GM21723 (cell line): ENCODE results near the gene FOXL1.

Experiments used
- ATAC-seq: cut with Tn5 transposase; IDR thresholded peaks from one replicate; pipeline ENCODE4 v1.9.1; 2021; ENCODE audit warnings: mild to moderate bottlenecking, moderate library complexity; ENCODE audit not compliant: unreplicated experiment

FOXL1 gene

GRCh38 chr16:86567701-86568581, 10.4 kb upstream of the FOXL1 start:
- ATAC-seq = no peak

- ATAC-seq = no peak
Observed at GRCh38 chr16:86568677-86569623, 9.4 kb upstream of the FOXL1 start.

GRCh38 chr16:86569701-86570447, 8.5 kb upstream of the FOXL1 start:
- no peak for ATAC-seq

- no peak for ATAC-seq
Observed at GRCh38 chr16:86570558-86571529, 7.5 kb upstream of the FOXL1 start.

- no peak for ATAC-seq
Observed at GRCh38 chr16:86571530-86571915, 6.8 kb upstream of the FOXL1 start.

- ATAC-seq = no peak
Observed at GRCh38 chr16:86572041-86572521, 6.3 kb upstream of the FOXL1 start.

- ATAC-seq = no peak
Observed at GRCh38 chr16:86572606-86573005, 5.7 kb upstream of the FOXL1 start.

- no peak for ATAC-seq
Observed at GRCh38 chr16:86573215-86573614, 5.1 kb upstream of the FOXL1 start.

- no peak for ATAC-seq
Observed at GRCh38 chr16:86573646-86574508, 4.5 kb upstream of the FOXL1 start.

- no peak for ATAC-seq
Observed at GRCh38 chr16:86574646-86575045, 3.7 kb upstream of the FOXL1 start.

- no peak for ATAC-seq
Observed at GRCh38 chr16:86575095-86575685, 3.2 kb upstream of the FOXL1 start.

GRCh38 chr16:86575754-86576557, 2.4 kb upstream of the FOXL1 start:
- no peak for ATAC-seq

- ATAC-seq = no peak
Observed at GRCh38 chr16:86576591-86577313, 1.6 kb upstream of the FOXL1 start.

- ATAC-seq = no peak
Observed at GRCh38 chr16:86577314-86577971, 906 bp upstream of the FOXL1 start.

GRCh38 chr16:86578611-86579267, 390 bp downstream of the FOXL1 start:
- ATAC-seq = no peak
